Measurements from ENCODE around the gene KIRREL3. TPM values are rescaled to one million over a fixed set of nuclear protein-coding genes. Genes with fewer than 3 reads are reported as not detected.

KIRREL3 gene
- total RNA-seq (1 to 10 TPM in 1 of 6 donors, under 1 TPM in 3, not detected in 2; 0.06 to 1.1 (median 0.26) TPM), polyA plus RNA-seq (1 to 10 TPM in 1 of 2 donors, under 1 TPM in 1; 0.08 to 1.0 TPM)

GRCh38 chr11:127000291-127000968 lies at the start of gene KIRREL3:
TSS of gene KIRREL3 (minus strand) at chr11:127000770.
- peak within 1 kb of the TSS in 1 of 4 donors; percentile 33 for H3K4me3 ChIP-seq
- peaks cover 0 to 19% (median 3%) of the 10 kb centered on the region in 4 donors for H3K27me3 ChIP-seq
- ATAC-seq (peak in 3 of 4 donors; percentile 31 to 45 (median 44)), DNase-seq (no peak), FAIRE-seq (no peak)
- TF ChIP-seq, protein P1, sequence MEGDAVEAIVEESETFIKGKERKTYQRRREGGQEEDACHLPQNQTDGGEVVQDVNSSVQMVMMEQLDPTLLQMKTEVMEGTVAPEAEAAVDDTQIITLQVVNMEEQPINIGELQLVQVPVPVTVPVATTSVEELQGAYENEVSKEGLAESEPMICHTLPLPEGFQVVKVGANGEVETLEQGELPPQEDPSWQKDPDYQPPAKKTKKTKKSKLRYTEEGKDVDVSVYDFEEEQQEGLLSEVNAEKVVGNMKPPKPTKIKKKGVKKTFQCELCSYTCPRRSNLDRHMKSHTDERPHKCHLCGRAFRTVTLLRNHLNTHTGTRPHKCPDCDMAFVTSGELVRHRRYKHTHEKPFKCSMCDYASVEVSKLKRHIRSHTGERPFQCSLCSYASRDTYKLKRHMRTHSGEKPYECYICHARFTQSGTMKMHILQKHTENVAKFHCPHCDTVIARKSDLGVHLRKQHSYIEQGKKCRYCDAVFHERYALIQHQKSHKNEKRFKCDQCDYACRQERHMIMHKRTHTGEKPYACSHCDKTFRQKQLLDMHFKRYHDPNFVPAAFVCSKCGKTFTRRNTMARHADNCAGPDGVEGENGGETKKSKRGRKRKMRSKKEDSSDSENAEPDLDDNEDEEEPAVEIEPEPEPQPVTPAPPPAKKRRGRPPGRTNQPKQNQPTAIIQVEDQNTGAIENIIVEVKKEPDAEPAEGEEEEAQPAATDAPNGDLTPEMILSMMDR (IDR thresholded peaks at IDR 0.05) = no peak
- 1 to 2% methylated on average over 42 of the region's 42 CpGs for WGBS, 2 donors
- H3K9me3 ChIP-seq = no peaks in the 10 kb centered on the region
- intact Hi-C loops (cut with DNase I) = no loop called here
- no peaks in the 10 kb centered on the region for H3K4me1 ChIP-seq
- H3K27ac ChIP-seq = no peak within 1 kb of the TSS
- H3K36me3 ChIP-seq = no peaks in the 10 kb centered on the region

GRCh38 chr11:127050186-127050585 lies 49.6 kb upstream of the KIRREL3 start:
- Histone ChIP-seq H3K27me3 (no peaks in the 10 kb centered on the region), H3K4me3 (no peak overlapping the region), H3K36me3 (no peaks in the 10 kb centered on the region), H3K9me3 (no peaks in the 10 kb centered on the region), H3K27ac (no peak overlapping the region), H3K4me1 (no peaks in the 10 kb centered on the region)
- TF ChIP-seq, protein P1 (IDR thresholded peaks at IDR 0.05) = no peak
- intact Hi-C loops (cut with DNase I) = no loop called here
- DNase-seq (no peak), ATAC-seq (no peak), FAIRE-seq (no peak)
- 83 to 95% methylated on average over 1 of the region's 1 CpG for WGBS, 2 donors

- Histone ChIP-seq H3K27ac (no peak overlapping the region), H3K36me3 (no peaks in the 10 kb centered on the region), H3K27me3 (no peaks in the 10 kb centered on the region), H3K9me3 (no peaks in the 10 kb centered on the region), H3K4me3 (no peak overlapping the region), H3K4me1 (no peaks in the 10 kb centered on the region)
- DNase-seq = no peak
- TF ChIP-seq, protein P1 (IDR thresholded peaks at IDR 0.05) = no peak
- intact Hi-C loops (cut with DNase I) = no loop called here
- FAIRE-seq = no peak
- WGBS, 2 donors = 72 to 81% methylated on average over 2 of the region's 2 CpGs
- no peak for ATAC-seq
Observed at GRCh38 chr11:127049486-127049885, 48.9 kb upstream of the KIRREL3 start.

GRCh38 chr11:127044535-127044934 lies 44.0 kb upstream of the KIRREL3 start:
- no peaks in the 10 kb centered on the region for H3K9me3 ChIP-seq
- 10 to 28% methylated on average over 1 of the region's 1 CpG for WGBS, 2 donors
- no peak overlapping the region for H3K27ac ChIP-seq
- no peak for FAIRE-seq
- H3K27me3 ChIP-seq = no peaks in the 10 kb centered on the region
- no peaks in the 10 kb centered on the region for H3K36me3 ChIP-seq
- DNase-seq = no peak
- no peak for ATAC-seq
- TF ChIP-seq, protein P1 (IDR thresholded peaks at IDR 0.05) = no peak
- H3K4me1 ChIP-seq = no peaks in the 10 kb centered on the region
- no peak overlapping the region for H3K4me3 ChIP-seq
- intact Hi-C loops (cut with DNase I) = no loop called here

DNA sequence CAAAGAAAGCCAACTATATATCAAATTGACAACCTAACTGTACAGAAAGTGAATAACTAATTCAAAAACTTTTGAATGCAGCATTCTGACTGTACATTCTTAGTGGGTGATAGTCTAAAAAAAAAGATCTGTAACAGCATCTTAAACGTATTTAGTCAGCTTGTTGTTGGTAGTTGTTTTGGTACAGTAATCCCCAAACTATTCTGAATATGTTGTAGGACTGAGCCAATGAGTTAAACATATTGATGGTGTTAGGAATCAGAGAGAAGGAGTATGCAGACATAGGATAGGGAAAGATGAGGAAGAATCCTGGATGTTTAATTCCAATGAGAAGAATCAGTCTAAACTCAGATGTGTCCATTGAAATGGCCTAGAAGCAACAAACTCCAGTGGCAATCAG lies 41.9 kb upstream of the KIRREL3 start:
- no peak overlapping the region for H3K27ac ChIP-seq
- no peaks in the 10 kb centered on the region for H3K9me3 ChIP-seq
- H3K4me3 ChIP-seq = no peak overlapping the region
- H3K4me1 ChIP-seq = no peaks in the 10 kb centered on the region
- no peaks in the 10 kb centered on the region for H3K36me3 ChIP-seq
- ATAC-seq (no peak), FAIRE-seq (no peak), DNase-seq (no peak)
- intact Hi-C loops (cut with DNase I) = no loop called here
- WGBS, 2 donors = 60% methylated on average over 1 of the region's 1 CpG
- TF ChIP-seq, protein P1 (IDR thresholded peaks at IDR 0.05) = no peak
- H3K27me3 ChIP-seq = no peaks in the 10 kb centered on the region

Measured in pancreas (tissue), 10 donors.